HepG2 (cell line): ENCODE results near the gene HLA-C. TPM values are rescaled to one million over a fixed set of nuclear protein-coding genes. Genes with fewer than 3 reads are reported as not detected.

Experiments
- HOXA9 ChIP-seq: sonication (generic); formaldehyde crosslinking; IDR thresholded peaks from 2 replicates; pipeline ENCODE4 v1.8.1; 2022; ENCODE audit warnings: missing genetic modification reagents, mild to moderate bottlenecking, moderate library complexity, borderline replicate concordance
- KDM4B ChIP-seq: sonication (generic); formaldehyde crosslinking; IDR thresholded peaks from 2 replicates; pipeline ENCODE4 v1.4.0; 2020; ENCODE audit warnings: missing genetic modification reagents
- KLF9 ChIP-seq: IDR thresholded peaks from 2 replicates; pipeline ENCODE4 v1.6.1; 2016; ENCODE audit warnings: low read depth
- KMT2B ChIP-seq: IDR thresholded peaks from 2 replicates; pipeline ENCODE4 v1.6.1; 2016; ENCODE audit warnings: missing genetic modification reagents, missing compliant biosample characterization
- NONO ChIP-seq, 2 experiments: fragments of 450-650 bp in 1 of 2; sonication (generic) in 1 of 2; formaldehyde crosslinking in 1 of 2; IDR thresholded peaks in 1 of 2; conservative IDR thresholded peaks in 1 of 2; 2 replicates each; pipeline versions ENCODE4 v1.6.1 to v1.8.0; 2017 to 2022; ENCODE audit warnings: mild to moderate bottlenecking in 1 of 2, missing genetic modification reagents in 1 of 2, moderate library complexity in 1 of 2
- NPAS2 ChIP-seq: sonication (generic); formaldehyde crosslinking; IDR thresholded peaks from 2 replicates; pipeline ENCODE4 v1.8.0; 2022; ENCODE audit warnings: mild to moderate bottlenecking, missing genetic modification reagents, borderline replicate concordance
- NR1H2 ChIP-seq: sonication (generic); formaldehyde crosslinking; IDR thresholded peaks from 2 replicates; pipeline ENCODE4 v1.8.1; 2022; ENCODE audit warnings: low read depth, missing genetic modification reagents, borderline replicate concordance
- PTBP1 ChIP-seq: fragments of 200-400 bp; formaldehyde crosslinking; IDR thresholded peaks from 2 replicates; pipeline ENCODE4 v1.6.1; 2018; ENCODE audit warnings: low read length, low read depth; ENCODE audit not compliant: poor library complexity, severe bottlenecking
- RXRA ChIP-seq: sonication (generic); formaldehyde crosslinking; IDR thresholded peaks from 2 replicates; pipeline ENCODE4 v1.5.1; 2020; ENCODE audit warnings: missing genetic modification reagents
- ZBTB8A ChIP-seq: sonication (generic); formaldehyde crosslinking; IDR thresholded peaks from 2 replicates; pipeline ENCODE4 v1.4.0; 2020; ENCODE audit warnings: mild to moderate bottlenecking, low read depth, missing genetic modification reagents, borderline replicate concordance
- ZNF256 ChIP-seq: sonication (generic); formaldehyde crosslinking; conservative IDR thresholded peaks from 2 replicates; pipeline ENCODE4 v1.4.0; 2020; ENCODE audit warnings: missing genetic modification reagents
- ZNF44 ChIP-seq: sonication (generic); formaldehyde crosslinking; IDR thresholded peaks from 2 replicates; pipeline ENCODE4 v1.5.1; 2020; ENCODE audit warnings: mild to moderate bottlenecking, missing genetic modification reagents
- ZSCAN22 ChIP-seq: sonication (generic); formaldehyde crosslinking; IDR thresholded peaks from 2 replicates; pipeline ENCODE4 v1.4.0; 2020; ENCODE audit warnings: mild to moderate bottlenecking, missing genetic modification reagents
- polyA plus RNA-seq, 8 experiments: library from polyadenylated mRNA; depleted of rRNA in 3 of 8; stranded (reverse) in 7 of 8; unstranded in 1 of 8; fragments of >200 nt; fragmentation: Illumina TruSeq in 4 of 8; extraction: Trizol in 4 of 8; gene quantifications; 2 replicates each; pipeline versions ENCODE4 v1.2.1 to v1.2.3, GENCODE V29; 2011 to 2016; ENCODE audit warnings: low read depth in 4 of 8, missing spikeins in 1 of 8, mixed read lengths in 1 of 8; ENCODE audit not compliant: insufficient read depth in 1 of 8
- total RNA-seq, 5 experiments: library from RNA; depleted of rRNA; stranded (reverse); fragments of >200 nt; fragmentation: Illumina TruSeq; extraction: Trizol; gene quantifications; 2 replicates each; pipeline ENCODE4 v1.2.3, GENCODE V29; 2016; ENCODE audit warnings: low read depth in 1 of 5
- TF ChIP-seq, protein P1 (sequence below): sonication (generic); formaldehyde crosslinking; IDR thresholded peaks from 2 replicates; pipeline ENCODE4 v1.4.0; 2020; ENCODE audit warnings: mild to moderate bottlenecking, missing genetic modification reagents
- TF ChIP-seq, protein P2 (sequence below): sonication (generic); formaldehyde crosslinking; conservative IDR thresholded peaks from 2 replicates; pipeline ENCODE4 v1.5.0; 2020; ENCODE audit warnings: missing genetic modification reagents
- TF ChIP-seq, protein P3 (sequence below): sonication (generic); formaldehyde crosslinking; IDR thresholded peaks from 2 replicates; pipeline ENCODE4 v1.4.0; 2020; ENCODE audit warnings: missing genetic modification reagents
- TF ChIP-seq, protein P4 (sequence below): sonication (generic); formaldehyde crosslinking; IDR thresholded peaks from 2 replicates; pipeline ENCODE4 v1.8.1; 2023; ENCODE audit warnings: mild to moderate bottlenecking, missing genetic modification reagents
- TF ChIP-seq, protein P5 (sequence below): IDR thresholded peaks from 2 replicates; pipeline ENCODE4 v1.6.1; 2016; ENCODE audit warnings: low read depth, control low read depth

The HLA-C gene
- total and polyA plus RNA-seq, 2 of the 13 experiments (the other 11 are each of a cell fraction or from before 2014, with no cell fraction given): 77.1 to 155 TPM

DNA sequence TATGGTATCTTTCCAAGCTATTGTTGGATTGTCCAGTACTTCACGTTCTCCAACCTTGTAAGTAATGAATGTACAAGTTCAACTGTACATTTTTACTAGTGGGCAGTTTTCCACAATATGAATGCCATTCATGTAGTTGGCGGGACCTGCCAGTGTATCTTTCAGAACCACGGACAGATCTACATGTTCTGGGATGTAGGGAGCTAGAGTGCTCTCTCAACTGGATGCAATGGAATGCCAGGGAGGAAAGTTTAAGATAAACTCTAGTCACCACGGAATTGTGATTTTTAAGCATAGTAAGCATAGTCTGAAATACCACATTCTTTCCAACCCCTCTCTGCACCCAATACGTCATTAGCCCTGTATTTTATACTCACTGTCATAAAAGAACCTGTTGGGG lies 21.5 kb upstream of the HLA-C start (continued):
- TF ChIP-seq KDM4B (CRISPR knock-in tag) (0 out of 2 replicates have a peak, but pooled peaks have one; percentile 54), NR1H2 (CRISPR knock-in tag) (no peak), KLF9 (CRISPR knock-in tag) (no peak), RXRA (no peak), PTBP1 (no peak), ZBTB8A (CRISPR knock-in tag) (no peak), NONO (IDR thresholded peaks at IDR 0.05) (no peak), NONO (CRISPR knock-in tag; conservative IDR thresholded peaks at IDR 0.05) (no peak), HOXA9 (CRISPR knock-in tag) (no peak), ZSCAN22 (CRISPR knock-in tag) (no peak), ZNF44 (CRISPR knock-in tag) (no peak), NPAS2 (CRISPR knock-in tag) (no peak), ZNF256 (no peak), KMT2B (CRISPR knock-in tag) (0 out of 2 replicates have a peak, but pooled peaks have one; percentile 44)
- TF ChIP-seq, protein P1, sequence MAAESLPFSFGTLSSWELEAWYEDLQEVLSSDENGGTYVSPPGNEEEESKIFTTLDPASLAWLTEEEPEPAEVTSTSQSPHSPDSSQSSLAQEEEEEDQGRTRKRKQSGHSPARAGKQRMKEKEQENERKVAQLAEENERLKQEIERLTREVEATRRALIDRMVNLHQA (CRISPR knock-in tag): no peak
- TF ChIP-seq, protein P2, sequence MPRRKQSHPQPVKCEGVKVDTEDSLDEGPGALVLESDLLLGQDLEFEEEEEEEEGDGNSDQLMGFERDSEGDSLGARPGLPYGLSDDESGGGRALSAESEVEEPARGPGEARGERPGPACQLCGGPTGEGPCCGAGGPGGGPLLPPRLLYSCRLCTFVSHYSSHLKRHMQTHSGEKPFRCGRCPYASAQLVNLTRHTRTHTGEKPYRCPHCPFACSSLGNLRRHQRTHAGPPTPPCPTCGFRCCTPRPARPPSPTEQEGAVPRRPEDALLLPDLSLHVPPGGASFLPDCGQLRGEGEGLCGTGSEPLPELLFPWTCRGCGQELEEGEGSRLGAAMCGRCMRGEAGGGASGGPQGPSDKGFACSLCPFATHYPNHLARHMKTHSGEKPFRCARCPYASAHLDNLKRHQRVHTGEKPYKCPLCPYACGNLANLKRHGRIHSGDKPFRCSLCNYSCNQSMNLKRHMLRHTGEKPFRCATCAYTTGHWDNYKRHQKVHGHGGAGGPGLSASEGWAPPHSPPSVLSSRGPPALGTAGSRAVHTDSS (CRISPR knock-in tag): no peak
- TF ChIP-seq, protein P3, sequence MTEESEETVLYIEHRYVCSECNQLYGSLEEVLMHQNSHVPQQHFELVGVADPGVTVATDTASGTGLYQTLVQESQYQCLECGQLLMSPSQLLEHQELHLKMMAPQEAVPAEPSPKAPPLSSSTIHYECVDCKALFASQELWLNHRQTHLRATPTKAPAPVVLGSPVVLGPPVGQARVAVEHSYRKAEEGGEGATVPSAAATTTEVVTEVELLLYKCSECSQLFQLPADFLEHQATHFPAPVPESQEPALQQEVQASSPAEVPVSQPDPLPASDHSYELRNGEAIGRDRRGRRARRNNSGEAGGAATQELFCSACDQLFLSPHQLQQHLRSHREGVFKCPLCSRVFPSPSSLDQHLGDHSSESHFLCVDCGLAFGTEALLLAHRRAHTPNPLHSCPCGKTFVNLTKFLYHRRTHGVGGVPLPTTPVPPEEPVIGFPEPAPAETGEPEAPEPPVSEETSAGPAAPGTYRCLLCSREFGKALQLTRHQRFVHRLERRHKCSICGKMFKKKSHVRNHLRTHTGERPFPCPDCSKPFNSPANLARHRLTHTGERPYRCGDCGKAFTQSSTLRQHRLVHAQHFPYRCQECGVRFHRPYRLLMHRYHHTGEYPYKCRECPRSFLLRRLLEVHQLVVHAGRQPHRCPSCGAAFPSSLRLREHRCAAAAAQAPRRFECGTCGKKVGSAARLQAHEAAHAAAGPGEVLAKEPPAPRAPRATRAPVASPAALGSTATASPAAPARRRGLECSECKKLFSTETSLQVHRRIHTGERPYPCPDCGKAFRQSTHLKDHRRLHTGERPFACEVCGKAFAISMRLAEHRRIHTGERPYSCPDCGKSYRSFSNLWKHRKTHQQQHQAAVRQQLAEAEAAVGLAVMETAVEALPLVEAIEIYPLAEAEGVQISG (CRISPR knock-in tag): no peak
- TF ChIP-seq, protein P4, sequence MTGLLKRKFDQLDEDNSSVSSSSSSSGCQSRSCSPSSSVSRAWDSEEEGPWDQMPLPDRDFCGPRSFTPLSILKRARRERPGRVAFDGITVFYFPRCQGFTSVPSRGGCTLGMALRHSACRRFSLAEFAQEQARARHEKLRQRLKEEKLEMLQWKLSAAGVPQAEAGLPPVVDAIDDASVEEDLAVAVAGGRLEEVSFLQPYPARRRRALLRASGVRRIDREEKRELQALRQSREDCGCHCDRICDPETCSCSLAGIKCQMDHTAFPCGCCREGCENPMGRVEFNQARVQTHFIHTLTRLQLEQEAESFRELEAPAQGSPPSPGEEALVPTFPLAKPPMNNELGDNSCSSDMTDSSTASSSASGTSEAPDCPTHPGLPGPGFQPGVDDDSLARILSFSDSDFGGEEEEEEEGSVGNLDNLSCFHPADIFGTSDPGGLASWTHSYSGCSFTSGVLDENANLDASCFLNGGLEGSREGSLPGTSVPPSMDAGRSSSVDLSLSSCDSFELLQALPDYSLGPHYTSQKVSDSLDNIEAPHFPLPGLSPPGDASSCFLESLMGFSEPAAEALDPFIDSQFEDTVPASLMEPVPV: no peak
- TF ChIP-seq, protein P5, sequence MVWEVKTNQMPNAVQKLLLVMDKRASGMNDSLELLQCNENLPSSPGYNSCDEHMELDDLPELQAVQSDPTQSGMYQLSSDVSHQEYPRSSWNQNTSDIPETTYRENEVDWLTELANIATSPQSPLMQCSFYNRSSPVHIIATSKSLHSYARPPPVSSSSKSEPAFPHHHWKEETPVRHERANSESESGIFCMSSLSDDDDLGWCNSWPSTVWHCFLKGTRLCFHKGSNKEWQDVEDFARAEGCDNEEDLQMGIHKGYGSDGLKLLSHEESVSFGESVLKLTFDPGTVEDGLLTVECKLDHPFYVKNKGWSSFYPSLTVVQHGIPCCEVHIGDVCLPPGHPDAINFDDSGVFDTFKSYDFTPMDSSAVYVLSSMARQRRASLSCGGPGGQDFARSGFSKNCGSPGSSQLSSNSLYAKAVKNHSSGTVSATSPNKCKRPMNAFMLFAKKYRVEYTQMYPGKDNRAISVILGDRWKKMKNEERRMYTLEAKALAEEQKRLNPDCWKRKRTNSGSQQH (CRISPR knock-in tag): no peak
